ENCODE measurements around the gene SNAPC4. TPM values are rescaled to one million over a fixed set of nuclear protein-coding genes. Genes with fewer than 3 reads are reported as not detected.

SNAPC4 gene
- total RNA-seq, 1 donor from 2014 or later, result 3.2 TPM

DNA sequence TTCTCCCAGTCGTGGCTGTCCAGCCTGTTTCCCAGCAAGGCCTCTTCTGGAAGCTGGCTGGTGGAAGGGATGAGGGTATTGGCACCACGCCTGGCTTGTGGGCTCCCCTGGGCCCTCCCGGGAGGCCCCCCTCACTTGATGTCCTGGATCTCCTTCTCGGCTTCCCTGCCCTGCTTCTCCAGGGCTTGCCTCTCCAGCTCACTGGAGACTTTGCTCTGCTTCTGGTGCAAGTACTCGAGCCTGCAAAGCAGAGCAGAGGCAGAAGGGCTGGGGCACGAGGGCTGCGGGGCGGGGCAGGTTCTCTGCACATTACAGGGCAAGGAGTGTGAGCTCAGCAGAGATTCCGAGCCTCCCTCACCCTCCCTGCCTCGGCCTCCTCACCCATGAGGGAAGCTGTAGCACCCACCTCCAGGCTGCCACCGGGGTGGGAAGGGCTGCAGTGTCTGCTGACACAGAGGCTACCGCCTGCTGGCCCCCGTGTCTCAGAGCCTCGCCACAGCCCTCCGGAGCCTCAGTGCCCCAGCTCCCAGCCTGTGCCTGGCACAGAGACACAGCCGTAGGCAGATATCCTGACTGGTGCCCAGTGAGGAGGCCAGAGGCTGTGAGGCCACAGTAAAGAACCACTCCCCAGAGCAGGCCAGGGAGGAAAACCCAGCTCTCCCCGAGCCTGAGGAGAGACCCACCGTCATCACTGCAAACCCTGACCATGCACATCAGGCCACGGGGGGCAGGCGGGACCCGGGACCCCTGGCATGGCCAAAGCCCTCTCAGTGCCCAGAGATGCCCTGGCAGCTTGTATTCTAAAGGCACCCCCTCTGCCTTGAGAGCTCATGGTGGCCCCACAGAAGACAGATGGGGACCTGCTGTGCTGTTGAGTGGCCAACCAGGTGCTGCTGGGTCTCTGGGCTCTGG, 7.2 kb downstream of the SNAPC4 start:
- Histone ChIP-seq H3K36me3 (peaks cover 0 to 93% of the 10 kb centered on the region in 2 donors), H3K27ac (no peak overlapping the region), H3K4me1 (no peaks in the 10 kb centered on the region), H3K27me3 (no peaks in the 10 kb centered on the region), H3K4me3 (no peak overlapping the region), H3K9me3 (no peaks in the 10 kb centered on the region)
- intact Hi-C loops (cut with DNase I), result no loop called here
- no peak for DNase-seq (ENCODE audit: extremely low spot score in 2 of 2)
- TF ChIP-seq, protein P1, sequence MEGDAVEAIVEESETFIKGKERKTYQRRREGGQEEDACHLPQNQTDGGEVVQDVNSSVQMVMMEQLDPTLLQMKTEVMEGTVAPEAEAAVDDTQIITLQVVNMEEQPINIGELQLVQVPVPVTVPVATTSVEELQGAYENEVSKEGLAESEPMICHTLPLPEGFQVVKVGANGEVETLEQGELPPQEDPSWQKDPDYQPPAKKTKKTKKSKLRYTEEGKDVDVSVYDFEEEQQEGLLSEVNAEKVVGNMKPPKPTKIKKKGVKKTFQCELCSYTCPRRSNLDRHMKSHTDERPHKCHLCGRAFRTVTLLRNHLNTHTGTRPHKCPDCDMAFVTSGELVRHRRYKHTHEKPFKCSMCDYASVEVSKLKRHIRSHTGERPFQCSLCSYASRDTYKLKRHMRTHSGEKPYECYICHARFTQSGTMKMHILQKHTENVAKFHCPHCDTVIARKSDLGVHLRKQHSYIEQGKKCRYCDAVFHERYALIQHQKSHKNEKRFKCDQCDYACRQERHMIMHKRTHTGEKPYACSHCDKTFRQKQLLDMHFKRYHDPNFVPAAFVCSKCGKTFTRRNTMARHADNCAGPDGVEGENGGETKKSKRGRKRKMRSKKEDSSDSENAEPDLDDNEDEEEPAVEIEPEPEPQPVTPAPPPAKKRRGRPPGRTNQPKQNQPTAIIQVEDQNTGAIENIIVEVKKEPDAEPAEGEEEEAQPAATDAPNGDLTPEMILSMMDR (IDR thresholded peaks at IDR 0.05), result no peak
- TF ChIP-seq POLR2A (IDR thresholded peaks at IDR 0.05) (no peak), POLR2AphosphoS5 (IDR thresholded peaks at IDR 0.05; ENCODE audit: insufficient read depth in 1 of 2, low read depth in 1 of 2) (no peak)

DNA sequence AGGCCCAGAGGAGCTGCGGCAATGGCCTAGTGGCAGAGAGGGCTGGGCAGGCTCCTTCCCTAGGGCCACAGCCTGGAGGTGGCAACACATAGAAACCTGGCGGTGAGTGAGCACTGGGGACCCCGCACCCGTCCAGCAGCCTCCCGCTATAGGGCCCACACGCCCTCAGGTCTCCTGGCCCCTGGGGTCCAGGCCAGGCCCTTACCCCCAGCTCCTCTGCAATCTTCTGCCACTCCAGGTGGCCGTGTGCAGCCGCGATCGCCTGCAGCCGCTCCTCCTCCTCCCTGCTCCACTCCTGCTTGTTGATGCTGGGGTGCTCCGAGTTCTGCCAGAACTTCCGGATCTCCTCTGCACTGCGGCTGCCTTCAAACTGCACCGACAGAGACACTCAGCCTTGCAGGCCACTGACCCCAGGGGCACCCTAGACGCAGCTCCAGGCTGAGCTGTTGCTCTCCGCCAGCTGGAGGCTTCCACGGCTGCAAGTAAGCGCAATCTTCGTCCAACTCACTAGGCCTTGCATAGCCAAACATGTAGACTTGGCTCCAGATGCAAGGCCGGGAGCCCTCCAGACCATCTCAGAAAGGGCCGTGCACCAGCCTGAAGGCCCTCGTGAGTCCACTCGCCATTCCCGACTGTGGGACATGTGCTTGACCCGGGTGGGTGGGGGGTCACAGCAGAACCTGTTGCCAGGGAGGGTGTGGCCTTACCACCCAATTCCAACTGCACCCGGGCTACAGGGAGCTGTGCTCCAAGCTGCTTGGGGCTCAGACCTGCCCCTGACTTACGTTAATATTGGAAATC, 8.0 kb downstream of the SNAPC4 start:
- Histone ChIP-seq H3K4me3 (no peak overlapping the region), H3K36me3 (peaks cover 0 to 93% of the 10 kb centered on the region in 2 donors), H3K4me1 (no peaks in the 10 kb centered on the region), H3K27ac (no peak overlapping the region), H3K27me3 (no peaks in the 10 kb centered on the region), H3K9me3 (no peaks in the 10 kb centered on the region)
- TF ChIP-seq, protein P1 (IDR thresholded peaks at IDR 0.05), result no peak
- TF ChIP-seq POLR2AphosphoS5 (IDR thresholded peaks at IDR 0.05; ENCODE audit: insufficient read depth in 1 of 2, low read depth in 1 of 2) (no peak), POLR2A (IDR thresholded peaks at IDR 0.05) (no peak)
- intact Hi-C loops (cut with DNase I), result no loop called here
- DNase-seq (ENCODE audit: extremely low spot score in 2 of 2), result no peak

DNA sequence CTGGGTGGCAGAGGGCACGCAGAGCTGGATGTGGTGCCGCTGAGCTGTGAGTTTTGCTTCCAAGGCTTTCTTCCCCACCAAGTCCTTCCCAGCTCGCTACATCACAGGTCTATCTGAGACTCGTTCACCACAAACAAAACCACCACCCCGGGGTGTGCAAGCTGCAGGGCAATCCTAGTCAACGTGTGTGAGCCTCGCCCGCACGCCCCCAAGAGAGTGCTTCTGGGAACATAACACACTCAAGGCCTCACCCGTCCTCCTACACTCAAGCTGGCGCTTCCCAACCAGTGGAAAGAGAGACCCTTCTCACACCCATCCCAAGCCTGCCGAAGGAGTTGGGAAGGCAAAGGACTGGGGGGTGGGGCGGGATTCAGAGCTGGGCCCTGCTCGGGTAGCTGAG, 10.6 kb downstream of the SNAPC4 start:
- Histone ChIP-seq H3K4me1 (no peaks in the 10 kb centered on the region), H3K27me3 (no peaks in the 10 kb centered on the region), H3K27ac (no peak overlapping the region), H3K9me3 (no peaks in the 10 kb centered on the region), H3K4me3 (no peak overlapping the region), H3K36me3 (peaks cover 0 to 79% of the 10 kb centered on the region in 2 donors)
- no peak for DNase-seq (ENCODE audit: extremely low spot score in 2 of 2)
- TF ChIP-seq POLR2A (IDR thresholded peaks at IDR 0.05) (no peak), POLR2AphosphoS5 (IDR thresholded peaks at IDR 0.05; ENCODE audit: insufficient read depth in 1 of 2, low read depth in 1 of 2) (no peak)
- TF ChIP-seq, protein P1 (IDR thresholded peaks at IDR 0.05), result no peak
- intact Hi-C loops (cut with DNase I), result no loop called here

DNA sequence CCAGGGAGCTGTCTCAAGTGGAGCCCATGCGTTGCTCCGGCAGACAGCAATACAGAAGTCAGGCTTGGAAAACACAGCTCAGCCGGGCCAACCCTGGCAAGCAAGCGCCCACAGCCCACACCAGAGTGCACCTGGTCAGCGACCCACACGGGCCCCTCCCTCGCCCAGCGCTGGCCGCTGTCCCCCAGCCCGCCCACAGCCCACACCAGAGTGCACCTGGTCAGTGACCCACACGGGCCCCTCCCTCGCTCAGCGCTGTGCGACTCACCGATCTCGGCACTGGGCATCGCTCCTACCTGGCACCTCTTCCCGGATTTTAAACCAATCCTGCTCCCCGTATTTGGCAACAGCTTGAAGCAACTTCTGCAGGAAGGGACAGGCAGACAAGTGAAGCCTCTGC, 12.8 kb downstream of the SNAPC4 start:
- peaks cover 0 to 79% of the 10 kb centered on the region in 2 donors for H3K36me3 ChIP-seq
- H3K4me3 ChIP-seq, result no peak overlapping the region
- no peak overlapping the region for H3K27ac ChIP-seq
- no peak for TF ChIP-seq POLR2A (IDR thresholded peaks at IDR 0.05)
- no peak for TF ChIP-seq POLR2AphosphoS5 (IDR thresholded peaks at IDR 0.05; ENCODE audit: insufficient read depth in 1 of 2, low read depth in 1 of 2)
- TF ChIP-seq, protein P1 (IDR thresholded peaks at IDR 0.05), result no peak
- H3K27me3 ChIP-seq, result no peaks in the 10 kb centered on the region
- no peaks in the 10 kb centered on the region for H3K9me3 ChIP-seq
- intact Hi-C loops (cut with DNase I), result no loop called here
- DNase-seq (ENCODE audit: extremely low spot score in 2 of 2), result no peak
- no peaks in the 10 kb centered on the region for H3K4me1 ChIP-seq

All from vagina (tissue), 2 donors.